ENCODE data around the gene SCAMP5.

Gene SCAMP5

DNA sequence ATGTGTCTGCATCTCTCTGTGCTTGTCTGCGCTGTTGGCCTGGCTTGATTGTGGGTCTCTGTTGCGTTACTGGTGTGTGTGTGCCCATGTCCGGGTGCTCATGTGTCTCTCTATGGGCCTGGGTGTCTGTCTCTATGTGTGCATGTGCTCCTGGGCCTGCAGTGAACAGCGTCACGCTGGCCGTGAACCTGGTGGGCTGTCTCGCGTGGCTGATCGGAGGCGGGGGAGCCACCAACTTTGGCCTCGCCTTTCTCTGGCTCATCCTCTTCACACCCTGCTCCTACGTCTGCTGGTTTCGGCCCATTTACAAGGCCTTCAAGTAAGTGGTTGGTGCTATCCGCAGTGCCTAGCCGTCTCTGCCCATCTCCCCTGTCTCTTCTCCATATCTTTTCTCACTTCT, 21.1 kb downstream of the SCAMP5 start:
- TF ChIP-seq, protein P1, sequence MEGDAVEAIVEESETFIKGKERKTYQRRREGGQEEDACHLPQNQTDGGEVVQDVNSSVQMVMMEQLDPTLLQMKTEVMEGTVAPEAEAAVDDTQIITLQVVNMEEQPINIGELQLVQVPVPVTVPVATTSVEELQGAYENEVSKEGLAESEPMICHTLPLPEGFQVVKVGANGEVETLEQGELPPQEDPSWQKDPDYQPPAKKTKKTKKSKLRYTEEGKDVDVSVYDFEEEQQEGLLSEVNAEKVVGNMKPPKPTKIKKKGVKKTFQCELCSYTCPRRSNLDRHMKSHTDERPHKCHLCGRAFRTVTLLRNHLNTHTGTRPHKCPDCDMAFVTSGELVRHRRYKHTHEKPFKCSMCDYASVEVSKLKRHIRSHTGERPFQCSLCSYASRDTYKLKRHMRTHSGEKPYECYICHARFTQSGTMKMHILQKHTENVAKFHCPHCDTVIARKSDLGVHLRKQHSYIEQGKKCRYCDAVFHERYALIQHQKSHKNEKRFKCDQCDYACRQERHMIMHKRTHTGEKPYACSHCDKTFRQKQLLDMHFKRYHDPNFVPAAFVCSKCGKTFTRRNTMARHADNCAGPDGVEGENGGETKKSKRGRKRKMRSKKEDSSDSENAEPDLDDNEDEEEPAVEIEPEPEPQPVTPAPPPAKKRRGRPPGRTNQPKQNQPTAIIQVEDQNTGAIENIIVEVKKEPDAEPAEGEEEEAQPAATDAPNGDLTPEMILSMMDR (IDR thresholded peaks at IDR 0.05; ENCODE audit: low read depth, low read length, missing control alignments), result no peak
- no peaks in the 10 kb centered on the region for H3K36me3 ChIP-seq (replicated peaks)
- no peak overlapping the region for H3K4me3 ChIP-seq (ENCODE audit: low read depth, low read length)
- H3K27me3 ChIP-seq (replicated peaks), result no peaks in the 10 kb centered on the region
- H3K27ac ChIP-seq, result no peak overlapping the region
- in situ Hi-C loops (cut with HindIII; ENCODE audit: low pct_ligation_motif_present, low sequenced_read_pairs), result no loop called here
- DNase-seq, result no peak

DNA sequence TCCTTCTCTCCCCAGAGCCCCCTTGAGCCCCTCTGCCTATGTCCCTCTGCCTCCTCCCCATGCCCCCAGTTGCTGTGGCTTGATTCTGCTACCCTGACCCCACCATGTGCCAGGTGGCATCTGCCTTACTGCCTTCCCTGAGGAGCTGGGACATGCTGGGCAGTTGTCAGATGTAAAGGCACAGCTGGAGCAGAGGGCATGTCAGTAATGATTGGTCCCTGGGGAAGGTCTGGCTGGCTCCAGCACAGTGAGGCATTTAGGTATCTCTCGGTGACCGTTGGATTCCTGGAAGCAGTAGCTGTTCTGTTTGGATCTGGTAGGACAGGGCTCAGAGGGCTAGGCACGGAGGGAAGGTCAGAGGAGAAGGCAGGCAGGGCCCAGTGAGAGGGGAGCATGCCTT, 24.6 kb downstream of the SCAMP5 start:
- Histone ChIP-seq H3K4me3 (ENCODE audit: low read depth, low read length) (no peak overlapping the region), H3K27ac (no peak overlapping the region), H3K36me3 (replicated peaks) (no peaks in the 10 kb centered on the region), H3K27me3 (replicated peaks) (no peaks in the 10 kb centered on the region)
- TF ChIP-seq, protein P1 (IDR thresholded peaks at IDR 0.05; ENCODE audit: low read depth, low read length, missing control alignments), result no peak
- no peak for DNase-seq
- in situ Hi-C loops (cut with HindIII; ENCODE audit: low pct_ligation_motif_present, low sequenced_read_pairs), result no loop called here

DNA sequence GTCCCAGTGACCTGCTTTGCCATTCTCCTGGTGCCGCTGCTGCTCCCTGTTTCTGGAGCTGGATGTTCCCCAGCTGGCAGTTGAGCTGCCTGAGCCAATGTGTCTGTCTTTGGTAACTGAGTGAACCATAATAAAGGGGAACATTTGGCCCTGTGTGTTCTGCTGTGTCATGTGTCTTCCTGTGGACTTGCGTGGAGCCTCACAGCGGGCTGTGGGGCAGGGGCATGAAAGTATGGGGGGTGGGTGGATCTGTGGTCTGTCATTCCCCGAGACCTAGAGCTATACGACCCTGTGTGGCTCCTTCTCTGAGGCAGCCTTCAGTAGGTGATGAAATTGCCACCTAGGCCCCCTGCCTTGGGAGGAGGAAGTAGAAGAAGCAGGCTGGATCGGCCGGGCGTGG, 26.0 kb downstream of the SCAMP5 start:
- H3K27ac ChIP-seq, result no peak overlapping the region
- in situ Hi-C loops (cut with HindIII; ENCODE audit: low pct_ligation_motif_present, low sequenced_read_pairs), result no loop called here
- TF ChIP-seq, protein P1 (IDR thresholded peaks at IDR 0.05; ENCODE audit: low read depth, low read length, missing control alignments), result no peak
- no peaks in the 10 kb centered on the region for H3K36me3 ChIP-seq (replicated peaks)
- H3K27me3 ChIP-seq (replicated peaks), result no peaks in the 10 kb centered on the region
- DNase-seq, result no peak
- no peak overlapping the region for H3K4me3 ChIP-seq (ENCODE audit: low read depth, low read length)

DNA sequence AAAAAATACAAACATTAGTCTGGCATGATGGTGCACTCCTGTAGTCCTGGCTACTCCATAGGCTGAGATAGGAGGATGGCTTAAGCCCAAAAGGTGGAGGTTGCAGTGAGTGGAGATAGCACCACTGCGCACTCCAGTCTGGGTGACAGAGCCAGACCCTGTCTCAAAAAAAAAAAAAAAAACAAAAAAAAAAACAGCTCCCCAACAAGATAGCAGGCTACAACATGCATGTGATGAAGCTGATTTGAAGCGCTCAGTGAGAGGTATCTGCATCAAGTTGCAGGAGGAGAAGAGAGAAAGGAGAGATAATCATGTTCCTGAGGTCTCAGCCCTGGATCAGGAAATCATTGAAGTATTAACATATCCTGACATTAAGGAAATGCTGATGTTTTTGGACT, 27.4 kb downstream of the SCAMP5 start:
- TF ChIP-seq, protein P1 (IDR thresholded peaks at IDR 0.05; ENCODE audit: low read depth, low read length, missing control alignments), result no peak
- no peak for DNase-seq
- no peak overlapping the region for H3K4me3 ChIP-seq (ENCODE audit: low read depth, low read length)
- H3K27ac ChIP-seq, result no peak overlapping the region
- no peaks in the 10 kb centered on the region for H3K36me3 ChIP-seq (replicated peaks)
- H3K27me3 ChIP-seq (replicated peaks), result no peaks in the 10 kb centered on the region
- in situ Hi-C loops (cut with HindIII; ENCODE audit: low pct_ligation_motif_present, low sequenced_read_pairs), result no loop called here

- no peaks in the 10 kb centered on the region for H3K27me3 ChIP-seq (replicated peaks)
- DNase-seq, result peak; percentile 94
- peak within 1 kb of the TSS; percentile 89 for H3K27ac ChIP-seq
- TF ChIP-seq, protein P1 (IDR thresholded peaks at IDR 0.05; ENCODE audit: low read depth, low read length, missing control alignments), result no peak
- H3K4me3 ChIP-seq (ENCODE audit: low read depth, low read length), result peak within 1 kb of the TSS; percentile 99
- H3K36me3 ChIP-seq (replicated peaks), result no peaks in the 10 kb centered on the region
- in situ Hi-C loops (cut with HindIII; ENCODE audit: low pct_ligation_motif_present, low sequenced_read_pairs), result no loop called here
Measured at GRCh38 chr15:75023181-75023871, 28.0 kb downstream of the SCAMP5 start, which contains the start of gene PPCDC. TSS of gene PPCDC (plus strand) at chr15:75023590. CDS start at chr15:75028319, 4,729 bp downstream.

All from brain microvascular endothelial cell (primary cell).